WERI-Rb-1 (cell line): Measurements from ENCODE around the gene RTF1.
A peak's percentile ranks its signal among the peaks of the same experiment; 100 is the strongest.
"Not testable (repeated sequence)": the region's sequence is repeated elsewhere in the genome, so short reads cannot be mapped to it uniquely, and the experiment has no call there.

Experiments
- DNase-seq: peaks from one replicate; pipeline ENCODE4 v3.0.0-alpha.2; 2020
- H3K27ac ChIP-seq: fragments of 250-450 bp; sonication (Bioruptor Pico); 2 replicates; pipeline ENCODE4 v1.5.1; 2020; ENCODE audit warnings: mild to moderate bottlenecking, moderate library complexity
- H3K27me3 ChIP-seq: fragments of 250-450 bp; sonication (Bioruptor Pico); 2 replicates; pipeline ENCODE4 v1.5.1; 2021; ENCODE audit warnings: mild to moderate bottlenecking, low read depth, moderate library complexity; ENCODE audit not compliant: insufficient read depth, severe bottlenecking
- H3K36me3 ChIP-seq: fragments of 250-450 bp; sonication (Bioruptor Pico); 2 replicates; pipeline ENCODE4 v1.5.1; 2020; ENCODE audit warnings: mild to moderate bottlenecking, moderate library complexity
- H3K4me3 ChIP-seq: 2 replicates; pipeline ENCODE4 v1.5.1; 2011; ENCODE audit warnings: low read depth, mild to moderate bottlenecking, control low read depth, low read length
- H3K9me3 ChIP-seq: fragments of 250-450 bp; sonication (Bioruptor Pico); 2 replicates; pipeline ENCODE4 v1.5.1; 2021; ENCODE audit warnings: mild to moderate bottlenecking, moderate library complexity; ENCODE audit not compliant: severe bottlenecking
- CTCF ChIP-seq: IDR thresholded peaks from 2 replicates; pipeline ENCODE4 v1.5.1; 2011; ENCODE audit warnings: low read depth, mild to moderate bottlenecking, control low read depth, inconsistent platforms, low read length

Gene RTF1

GRCh38 chr15:41445399-41445798, 28.5 kb downstream of the RTF1 start:
- DNase-seq: no peak
- Histone ChIP-seq H3K27ac (no peak overlapping the region), H3K9me3 (no peaks in the 10 kb centered on the region), H3K27me3 (no peaks in the 10 kb centered on the region), H3K4me3 (no peak overlapping the region), H3K36me3 (peaks cover 48% of the 10 kb centered on the region)
- no peak for TF ChIP-seq CTCF

- TF ChIP-seq CTCF: no peak
Measured at GRCh38 chr15:41462084-41462795, 45.3 kb downstream of the RTF1 start.

GRCh38 chr15:41464889-41465580, 48.1 kb downstream of the RTF1 start:
- Histone ChIP-seq H3K36me3 (peaks cover 78% of the 10 kb centered on the region), H3K27me3 (no peaks in the 10 kb centered on the region), H3K4me3 (no peak overlapping the region), H3K9me3 (no peaks in the 10 kb centered on the region), H3K27ac (no peak overlapping the region)
- no peak for TF ChIP-seq CTCF
- no peak for DNase-seq

More at GRCh38 chr15:41462084-41462795, 45.3 kb downstream of the RTF1 start:
- DNase-seq: no peak
- Histone ChIP-seq H3K27me3 (no peaks in the 10 kb centered on the region), H3K27ac (no peak overlapping the region), H3K4me3 (no peak overlapping the region), H3K36me3 (peaks cover 75% of the 10 kb centered on the region), H3K9me3 (no peaks in the 10 kb centered on the region)

- Histone ChIP-seq H3K27me3 (no peaks in the 10 kb centered on the region), H3K36me3 (peaks cover 82% of the 10 kb centered on the region), H3K27ac (no peak overlapping the region), H3K4me3 (no peak overlapping the region), H3K9me3 (no peaks in the 10 kb centered on the region)
- peak; percentile 89 for TF ChIP-seq CTCF
- DNase-seq: peak; percentile 16
Measured at GRCh38 chr15:41465822-41466421, 49.0 kb downstream of the RTF1 start.

GRCh38 chr15:41466711-41467110, 49.8 kb downstream of the RTF1 start:
- no peak for DNase-seq
- no peak for TF ChIP-seq CTCF
- peaks cover 88% of the 10 kb centered on the region for H3K36me3 ChIP-seq
- no peaks in the 10 kb centered on the region for H3K27me3 ChIP-seq
- no peaks in the 10 kb centered on the region for H3K9me3 ChIP-seq
- no peak overlapping the region for H3K4me3 ChIP-seq
- no peak overlapping the region for H3K27ac ChIP-seq

GRCh38 chr15:41469644-41470043, 52.7 kb downstream of the RTF1 start:
- H3K9me3 ChIP-seq, DNase-seq, H3K27me3 ChIP-seq, H3K4me3 ChIP-seq, H3K27ac ChIP-seq: not testable (repeated sequence)
- peaks cover 87% of the 10 kb centered on the region for H3K36me3 ChIP-seq
